SH-SY5Y (cell line): ENCODE results near the gene CAVIN1.

ENCODE experiments used
- GATA2 ChIP-seq: IDR thresholded peaks from 2 replicates; pipeline ENCODE4 v1.6.1; 2011; ENCODE audit warnings: mild to moderate bottlenecking, low read depth, low read length
- GATA3 ChIP-seq: IDR thresholded peaks from 2 replicates; pipeline ENCODE4 v1.6.1; 2011; ENCODE audit warnings: low read depth, mild to moderate bottlenecking, low read length, moderate library complexity

GRCh38 chr17:42436391-42436790, 13.3 kb upstream of the CAVIN1 start:
- no peak for TF ChIP-seq GATA3
- TF ChIP-seq GATA2: no peak
